IPS-NIHi11 (cell line): ENCODE measurements around the gene CNOT10.
"Not testable (repeated sequence)": the region's sequence is repeated elsewhere in the genome, so short reads cannot be mapped to it uniquely, and the experiment has no call there.

Experiments used
- DNase-seq: peaks from one replicate; pipeline ENCODE4 v3.0.0; 2012; ENCODE audit warnings: mixed read lengths, low spot score

Gene CNOT10

DNA sequence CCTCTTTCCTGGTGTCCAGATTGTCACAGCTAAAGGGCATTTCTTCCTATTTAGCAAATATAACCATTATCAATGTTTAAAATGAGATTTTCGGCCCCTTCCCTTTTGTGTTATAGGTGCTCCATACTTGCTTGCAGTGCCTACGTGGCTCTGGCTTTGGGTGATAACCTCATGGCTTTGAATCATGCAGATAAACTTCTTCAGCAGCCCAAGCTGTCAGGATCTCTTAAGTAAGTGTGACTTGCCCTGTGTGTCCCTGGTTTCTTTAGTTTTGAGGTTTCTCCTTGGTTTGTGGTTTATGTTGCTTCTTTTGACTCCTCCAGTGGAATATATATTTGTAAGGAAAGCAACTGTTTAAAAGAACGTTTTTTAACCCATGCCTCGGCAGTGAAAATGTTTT lies 74.4 kb downstream of the CNOT10 start:
- DNase-seq = no peak

DNA sequence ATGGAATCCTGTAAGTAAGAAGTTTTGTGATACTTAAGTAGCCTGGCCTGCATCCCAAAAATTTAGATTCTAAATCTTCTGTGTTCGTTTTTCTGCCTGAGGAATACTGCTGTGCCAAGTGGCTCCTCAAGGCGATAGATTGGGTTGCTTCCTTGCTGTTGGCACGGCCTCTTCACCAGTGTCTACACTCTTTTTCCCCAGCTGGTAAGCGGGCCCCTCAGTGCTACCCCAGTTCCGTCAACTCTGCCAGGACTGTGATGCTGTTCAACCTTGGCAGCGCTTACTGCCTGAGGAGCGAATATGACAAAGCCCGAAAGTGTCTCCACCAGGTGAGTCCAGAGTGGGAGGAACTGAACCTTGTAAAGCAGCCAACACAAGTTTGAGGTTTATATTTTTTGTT lies 79.5 kb downstream of the CNOT10 start:
- no peak for DNase-seq

DNA sequence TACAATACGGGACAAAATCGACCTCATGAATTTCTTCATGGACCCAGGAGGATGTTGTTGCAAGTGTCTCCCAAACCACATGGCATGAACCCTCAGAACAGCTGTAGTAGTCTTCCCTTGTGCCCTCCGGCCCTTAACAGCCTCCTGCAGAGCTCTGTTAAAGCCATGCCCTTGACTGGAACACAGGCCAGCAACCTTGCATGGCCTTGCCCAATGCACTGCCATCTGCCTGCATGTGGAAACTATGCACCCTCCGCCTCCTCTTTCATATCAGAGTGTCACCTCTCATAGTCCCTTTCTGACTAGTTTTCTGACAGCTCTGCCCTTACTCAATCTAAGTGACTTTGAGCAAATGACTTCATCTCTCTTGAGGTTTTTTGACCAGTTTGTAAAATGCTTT lies 93.4 kb downstream of the CNOT10 start:
- DNase-seq = no peak

DNA sequence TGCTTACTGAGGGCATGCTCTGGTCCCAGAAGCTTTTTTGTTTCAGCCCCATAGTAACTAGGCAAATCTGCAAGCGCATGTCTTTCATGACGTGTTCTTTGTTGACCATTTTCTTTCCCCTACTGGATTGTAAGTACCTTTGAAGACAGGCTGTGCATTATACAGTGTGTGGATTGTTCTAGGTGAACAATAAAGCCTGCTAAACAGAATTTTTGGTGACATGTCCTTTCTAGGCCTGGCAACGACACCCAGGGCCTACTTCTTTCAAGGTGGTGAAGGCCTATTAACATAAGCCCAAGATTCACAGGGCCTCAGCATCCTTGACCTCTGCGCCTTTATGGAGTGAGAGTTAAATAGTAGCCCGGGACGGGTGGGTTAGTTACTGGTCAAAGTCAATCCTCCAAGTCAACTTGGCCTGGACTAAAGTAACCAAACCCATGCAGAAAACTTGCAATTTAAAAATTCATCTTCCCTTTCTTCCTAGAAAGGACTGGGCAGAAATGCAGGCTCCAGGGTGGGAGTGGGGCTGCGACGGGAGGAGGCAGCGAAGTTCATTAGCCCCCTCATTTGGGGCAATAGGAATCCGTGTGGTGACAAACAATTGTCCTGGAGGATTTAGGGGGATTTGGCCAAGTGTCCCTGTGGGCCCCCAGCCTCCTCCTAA lies 95.2 kb downstream of the CNOT10 start:
- no peak for DNase-seq

DNA sequence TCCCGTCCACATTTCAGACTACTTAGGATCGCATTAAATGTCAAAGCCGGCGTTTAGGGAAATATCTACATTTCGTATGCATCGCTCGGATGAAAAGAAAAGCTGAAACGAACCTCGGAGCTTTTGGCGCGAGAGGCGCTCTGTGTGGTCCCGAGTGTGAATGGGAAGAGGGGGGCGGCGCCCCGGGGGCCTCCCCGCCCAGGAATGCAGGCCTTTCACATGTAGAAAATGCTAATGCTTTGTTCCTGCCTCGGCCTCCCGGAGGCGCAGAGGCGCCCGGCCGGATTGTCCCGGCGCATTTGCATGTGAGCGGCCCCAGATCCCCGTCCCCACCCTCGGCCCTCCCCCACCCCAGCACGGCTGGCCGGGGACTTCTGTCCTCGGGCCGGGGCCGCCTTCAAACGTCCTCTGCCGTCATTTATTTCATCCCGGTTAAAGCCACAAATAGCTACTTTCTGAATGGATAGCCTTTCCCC lies 95.8 kb downstream of the CNOT10 start:
- DNase-seq = peak; percentile 80

DNA sequence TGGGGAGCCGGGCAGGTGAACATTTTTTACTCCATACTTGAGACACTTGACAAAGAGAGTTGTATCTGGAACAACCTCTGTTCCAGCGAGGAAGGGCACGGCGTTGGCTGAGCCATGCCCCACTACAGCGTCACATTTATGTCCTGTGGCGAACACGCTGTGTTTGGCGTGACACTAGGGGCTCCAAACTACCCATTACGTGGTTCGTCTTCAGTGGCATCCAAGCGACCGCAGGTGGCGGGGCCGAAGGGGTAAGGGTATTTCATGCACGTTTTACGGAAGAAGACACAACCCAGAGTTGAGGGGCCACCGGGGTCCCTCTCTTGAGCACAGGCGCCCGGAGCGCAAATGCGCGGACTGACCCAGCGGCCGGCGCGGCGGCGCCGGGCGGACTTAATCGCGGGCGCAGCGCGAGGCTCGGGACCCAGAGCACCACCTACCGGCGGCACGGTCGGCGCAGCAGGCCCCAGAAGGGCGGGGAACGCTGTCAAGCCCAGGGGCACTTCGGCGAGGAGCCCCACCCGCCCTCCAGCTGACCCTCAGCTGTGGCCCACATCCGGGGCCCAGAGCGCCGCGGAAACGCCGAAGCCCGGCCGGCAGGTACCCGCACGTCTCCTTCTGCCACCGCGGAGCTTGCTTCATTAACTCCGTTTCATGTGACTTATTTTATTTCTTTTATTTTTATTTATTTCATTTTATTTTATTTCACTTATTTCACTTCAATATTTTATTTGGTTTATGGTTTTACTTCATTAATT lies 96.4 kb downstream of the CNOT10 start:
- DNase-seq = peak; percentile 90

DNA sequence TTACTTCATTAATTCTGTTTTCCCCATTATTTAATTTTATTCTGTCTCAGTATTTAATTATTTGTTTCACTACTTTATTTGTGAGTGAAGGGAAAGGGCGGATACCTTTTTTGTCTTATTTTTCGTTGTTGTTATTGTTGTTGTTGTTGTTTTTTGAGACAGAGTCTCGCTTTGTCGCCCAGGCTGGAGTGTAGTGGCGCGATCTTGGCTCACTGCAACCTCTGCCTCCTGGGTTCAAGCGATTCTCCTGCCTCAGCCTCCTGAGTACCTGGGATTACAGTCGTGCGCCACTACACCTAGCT lies 96.9 kb downstream of the CNOT10 start:
- not testable (repeated sequence) for DNase-seq

DNA sequence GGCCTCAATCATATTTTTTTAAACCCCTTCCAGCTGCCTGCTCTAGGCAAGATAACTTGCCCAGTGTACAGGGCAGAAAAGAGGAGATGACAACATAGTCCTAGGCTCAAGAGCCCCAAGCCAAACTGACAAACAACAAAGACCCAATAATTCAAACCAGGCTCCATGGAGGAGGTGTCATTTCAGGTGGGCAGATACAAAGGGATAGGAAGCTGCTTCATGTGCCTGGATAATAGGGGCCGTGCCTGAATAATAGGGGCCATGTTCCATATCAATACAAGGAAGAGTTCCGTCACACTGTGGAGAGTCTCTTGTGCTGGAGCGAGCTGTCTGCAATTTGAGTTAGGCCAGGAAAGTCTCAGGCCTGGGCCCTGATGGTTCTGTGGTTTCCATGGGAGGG lies 97.4 kb downstream of the CNOT10 start:
- no peak for DNase-seq

DNA sequence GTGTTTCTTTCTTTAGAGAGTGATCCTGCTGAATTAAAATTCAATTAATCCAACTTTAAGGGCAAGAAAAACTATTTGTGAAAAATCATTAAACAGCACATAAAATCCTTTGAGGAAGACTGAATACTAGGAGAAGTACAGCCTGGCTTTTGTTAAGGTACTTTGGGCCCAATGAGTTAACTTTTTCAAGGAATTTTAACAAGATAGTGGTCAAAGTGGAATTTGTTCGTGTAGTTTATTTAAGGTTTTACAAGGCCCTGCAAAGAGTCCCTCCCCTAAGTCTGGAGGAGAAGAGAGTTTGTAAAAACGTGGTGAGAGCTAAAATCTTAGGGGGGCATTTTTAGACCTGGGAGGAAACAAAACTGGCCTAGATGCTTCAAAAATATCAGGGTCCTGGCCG lies 106.8 kb downstream of the CNOT10 start:
- no peak for DNase-seq

DNA sequence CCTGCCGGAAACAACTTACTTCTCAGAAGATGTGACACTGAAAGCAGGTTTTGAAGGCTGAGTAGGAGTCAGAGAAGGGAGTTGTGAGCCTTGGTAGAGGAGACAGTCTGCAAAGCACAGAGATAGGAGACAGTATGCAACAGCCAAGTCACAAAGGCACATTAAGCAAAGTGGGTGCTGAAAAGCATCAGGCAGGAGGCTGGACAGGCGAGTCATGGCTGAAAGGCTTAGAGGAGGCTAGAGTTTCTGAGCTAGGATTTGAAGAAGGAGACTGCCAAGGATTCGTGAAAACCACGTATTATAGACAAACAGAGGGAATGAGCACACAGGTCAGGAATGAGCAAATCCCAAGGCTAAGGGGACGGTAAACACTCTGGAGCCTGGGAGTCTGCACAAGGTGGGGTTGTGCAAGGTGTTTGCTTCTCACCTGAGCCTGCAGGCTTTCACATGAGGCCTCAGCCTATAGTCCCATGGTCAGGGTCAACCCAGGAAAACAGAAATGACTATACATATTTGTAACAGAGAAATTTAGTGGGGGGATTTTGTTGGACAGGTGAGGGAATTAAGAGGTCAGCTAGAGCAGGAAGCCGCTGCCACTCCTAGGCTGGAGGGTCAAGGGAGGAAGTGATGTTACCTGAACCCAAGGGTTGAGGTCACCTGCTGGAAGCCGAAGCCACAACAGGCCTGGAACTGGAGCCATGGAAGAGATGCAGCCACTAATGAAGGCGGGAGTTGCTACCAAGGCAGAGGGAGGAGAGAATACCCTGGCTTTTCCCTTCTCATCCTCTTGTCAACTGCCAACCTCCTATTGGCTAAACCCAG lies 109.7 kb downstream of the CNOT10 start:
- no peak for DNase-seq

DNA sequence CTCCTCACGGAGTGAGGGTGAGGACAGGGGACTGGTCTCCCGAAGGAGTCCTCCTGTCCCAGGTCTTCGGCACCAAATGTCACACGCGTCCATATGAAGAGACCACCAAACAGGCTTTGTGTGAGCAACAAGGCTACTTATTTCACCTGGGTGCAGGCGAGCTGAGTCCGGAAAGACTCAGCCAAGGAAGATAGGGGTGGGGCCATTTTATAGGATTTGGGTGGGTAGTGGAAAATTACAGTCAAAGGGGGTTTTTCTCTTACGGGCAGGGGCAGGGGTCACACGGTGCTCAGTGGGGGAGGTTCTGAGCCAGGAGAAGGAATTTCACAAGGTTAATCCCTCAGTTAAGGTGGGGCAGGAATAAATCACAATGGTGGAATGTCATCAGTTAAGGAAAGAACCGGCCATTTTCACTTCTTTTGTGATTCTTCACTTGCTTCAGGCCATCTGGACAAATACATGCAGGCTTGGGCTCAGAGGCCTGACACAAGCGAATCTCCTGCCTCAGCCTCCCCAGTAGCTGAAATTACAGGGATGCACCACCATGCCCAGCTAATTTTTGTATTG lies 111.5 kb downstream of the CNOT10 start:
- not testable (repeated sequence) for DNase-seq

DNA sequence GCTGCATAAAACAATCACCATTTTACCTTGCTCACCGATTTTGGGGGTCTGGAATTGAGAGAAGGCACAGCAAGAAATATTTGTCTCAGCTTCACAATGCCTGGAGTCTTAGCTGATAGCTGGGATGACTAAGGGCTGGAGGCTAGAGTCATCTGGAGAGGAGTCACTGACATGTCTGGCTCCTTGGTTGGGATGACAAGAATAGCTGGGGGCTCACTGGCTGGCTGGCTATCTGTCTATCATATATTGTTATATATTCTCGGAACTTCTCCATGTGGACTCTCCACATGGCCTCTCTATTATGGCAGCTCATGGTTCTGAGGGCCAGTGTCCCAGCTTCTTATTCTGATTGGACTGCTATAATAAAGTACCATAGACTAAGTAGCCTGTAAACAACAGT lies 112.8 kb downstream of the CNOT10 start:
- no peak for DNase-seq

DNA sequence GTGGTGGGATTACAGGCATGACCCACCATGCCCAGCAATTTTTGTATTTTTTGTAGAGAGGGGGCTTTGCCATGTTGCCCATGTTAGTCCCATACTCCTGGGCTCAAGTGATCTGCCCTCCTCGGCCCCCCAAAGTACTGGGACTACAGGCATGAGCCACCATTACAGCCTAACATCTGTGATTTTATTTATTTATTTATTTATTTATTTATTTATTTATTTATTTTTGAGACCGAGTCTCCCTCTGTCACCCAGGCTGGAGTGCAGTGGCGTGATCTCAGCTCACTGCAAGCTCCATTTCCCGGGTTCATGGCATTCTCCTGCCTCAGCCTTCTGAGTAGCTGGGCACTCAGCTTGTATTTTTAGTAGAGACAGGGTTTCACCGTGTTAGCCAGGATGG lies 116.5 kb downstream of the CNOT10 start:
- DNase-seq = not testable (repeated sequence)

DNA sequence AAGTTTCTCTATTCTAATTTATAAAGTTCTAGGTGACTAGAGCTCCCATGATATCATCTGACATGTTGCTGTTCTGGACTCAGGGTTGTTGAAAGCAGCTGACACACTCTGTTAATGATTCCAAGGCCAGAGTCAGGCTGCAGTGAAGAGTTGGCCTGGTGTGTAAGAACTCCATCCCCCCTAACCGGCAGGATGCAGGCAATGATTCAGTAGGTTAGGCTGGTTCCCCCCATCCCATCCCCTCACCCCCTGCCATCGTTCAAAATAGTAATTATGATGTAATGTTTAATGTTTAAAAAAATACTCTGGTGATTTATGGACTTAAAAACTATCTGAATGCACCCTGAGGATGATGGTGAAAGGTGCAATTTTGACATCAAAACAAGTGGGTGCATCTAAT lies 128.2 kb downstream of the CNOT10 start:
- DNase-seq = no peak

DNA sequence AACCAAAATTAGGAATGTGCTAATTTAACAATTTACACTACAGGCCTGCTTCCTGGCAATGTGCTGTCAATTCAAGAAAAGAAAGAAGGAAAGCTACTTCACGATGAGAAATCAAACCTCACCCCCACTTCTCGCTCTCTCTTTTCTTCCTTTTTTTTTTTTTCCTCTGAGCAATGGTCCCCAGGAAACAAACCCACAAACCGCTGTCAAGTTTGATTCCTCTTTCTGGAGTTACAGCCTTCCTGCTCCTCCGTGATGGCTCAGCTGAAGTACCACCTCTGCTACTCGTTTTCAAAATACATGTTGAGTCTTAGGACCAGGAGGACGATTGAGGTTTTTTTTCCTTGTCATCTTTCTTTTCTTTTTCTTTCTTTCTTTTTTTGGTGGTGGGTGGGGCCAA lies 129.4 kb downstream of the CNOT10 start:
- no peak for DNase-seq

DNA sequence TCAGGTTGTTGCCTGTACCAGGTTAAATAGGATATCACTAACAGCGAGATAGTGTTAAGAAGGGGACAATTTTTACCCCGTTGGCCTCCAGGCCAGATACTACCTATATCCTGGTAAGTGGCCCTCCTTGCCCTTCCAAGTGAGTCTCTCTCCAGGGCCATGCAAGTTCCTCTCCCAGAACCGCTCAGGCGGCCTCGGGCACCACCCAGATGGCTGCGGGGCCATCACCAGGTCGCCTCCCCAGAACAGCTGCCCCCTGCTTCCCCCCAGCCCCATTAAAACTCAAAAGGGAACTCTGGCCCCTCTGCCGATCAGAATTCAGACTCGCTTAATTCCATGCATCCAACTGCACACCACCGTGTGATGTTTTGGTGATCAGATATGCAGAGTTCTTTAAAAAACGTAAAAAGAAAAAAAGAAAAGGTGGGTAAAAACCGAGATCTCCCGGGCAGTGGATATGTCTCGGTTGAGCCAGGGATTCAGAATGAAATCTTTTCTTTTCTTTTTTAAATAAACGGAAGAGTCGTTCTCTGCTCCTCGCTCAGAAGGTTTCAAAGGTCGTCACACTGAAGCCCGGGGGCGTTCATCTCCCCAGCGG lies 131.0 kb downstream of the CNOT10 start:
- no peak for DNase-seq

DNA sequence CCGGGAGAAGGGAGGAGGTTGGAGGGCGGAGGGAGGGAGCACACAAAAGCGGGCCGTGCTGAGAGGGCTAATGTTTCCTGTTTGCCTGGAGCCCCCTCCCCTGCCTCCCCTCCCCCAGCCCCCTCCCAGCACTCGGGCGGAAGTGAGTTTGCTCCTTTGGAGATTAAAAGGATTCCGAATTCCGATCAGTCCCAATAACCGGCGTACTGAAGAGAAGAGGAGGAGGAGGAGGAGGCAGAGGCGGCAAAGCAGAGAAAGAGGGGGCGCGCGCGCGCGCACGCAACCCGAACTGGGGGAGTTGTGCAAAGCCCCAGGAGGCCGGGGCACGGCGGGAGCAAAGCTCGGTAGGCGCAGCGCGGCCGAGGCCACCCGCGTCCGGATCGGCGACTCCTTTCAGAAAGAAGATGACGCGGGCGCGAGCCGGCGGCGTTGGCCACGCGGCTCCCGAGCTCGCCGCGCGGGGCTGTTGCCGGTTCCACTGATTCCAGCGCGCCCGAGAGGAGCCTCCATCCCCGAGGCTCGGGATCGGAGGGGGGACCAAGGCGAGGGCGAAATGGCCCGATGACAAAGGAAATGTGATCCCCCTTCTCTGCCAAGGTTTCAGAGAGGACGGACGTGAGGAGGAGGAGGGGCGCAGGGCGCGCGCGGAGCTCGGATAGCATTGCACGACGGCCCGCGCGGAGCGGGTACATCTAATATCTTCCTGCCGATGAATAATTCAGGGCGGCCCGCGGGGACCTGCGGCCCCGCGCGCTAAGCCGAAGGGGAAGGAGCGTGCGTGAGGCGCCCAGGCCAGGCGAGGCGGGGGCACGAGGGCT lies 131.7 kb downstream of the CNOT10 start:
- DNase-seq = peak; percentile 92

DNA sequence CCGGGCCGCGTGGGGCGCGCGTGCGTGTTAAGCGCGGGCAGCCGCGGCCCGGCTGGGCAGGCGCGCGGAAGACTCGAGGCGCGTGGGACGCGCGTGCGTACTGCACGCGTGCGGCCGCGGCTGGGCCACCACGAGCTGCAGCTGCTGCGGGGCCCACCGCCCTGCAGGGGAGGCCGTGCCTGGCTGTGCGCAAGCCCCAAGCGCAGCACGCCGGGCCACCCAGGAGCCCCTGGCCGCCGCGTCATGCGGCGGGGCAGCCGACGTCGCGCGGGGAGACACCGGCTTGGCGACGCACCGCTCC lies 132.2 kb downstream of the CNOT10 start:
- peak; percentile 53 for DNase-seq

DNA sequence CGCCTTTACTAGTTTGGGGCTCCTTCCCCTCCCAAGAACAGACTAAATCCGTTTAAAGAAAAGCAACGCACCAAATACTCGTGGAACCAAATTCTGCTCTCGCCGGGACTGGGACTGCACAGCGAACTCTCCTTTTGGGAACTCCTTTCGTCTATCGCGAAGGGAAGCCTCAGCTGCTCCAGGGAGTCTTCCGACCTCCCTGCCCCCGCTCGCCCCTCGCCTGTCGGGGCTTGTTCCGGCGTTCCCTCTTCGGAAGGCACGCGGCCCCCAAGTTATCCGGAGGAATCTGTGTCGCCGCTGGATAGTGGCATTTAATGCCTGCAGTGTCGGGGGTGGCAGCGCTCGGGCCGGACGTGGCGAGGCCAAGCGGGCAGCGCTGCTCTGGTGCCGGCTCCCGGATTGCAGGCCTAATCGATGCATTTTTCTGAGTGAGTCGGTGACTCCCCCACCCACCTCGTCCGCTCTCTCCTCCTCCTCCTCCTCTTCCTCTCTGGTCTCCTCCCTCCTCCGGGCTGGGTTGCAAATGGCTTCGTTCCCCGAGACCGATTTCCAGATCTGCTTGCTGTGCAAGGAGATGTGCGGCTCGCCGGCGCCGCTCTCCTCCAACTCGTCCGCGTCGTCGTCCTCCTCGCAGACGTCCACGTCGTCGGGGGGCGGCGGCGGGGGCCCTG lies 132.7 kb downstream of the CNOT10 start, which contains the start of gene TRIM71:
Gene TRIM71 (plus strand): TSS at position 440 of the 671 bp plus-strand sequence. CDS start 84 bp downstream, at position 524.
- DNase-seq = no peak

DNA sequence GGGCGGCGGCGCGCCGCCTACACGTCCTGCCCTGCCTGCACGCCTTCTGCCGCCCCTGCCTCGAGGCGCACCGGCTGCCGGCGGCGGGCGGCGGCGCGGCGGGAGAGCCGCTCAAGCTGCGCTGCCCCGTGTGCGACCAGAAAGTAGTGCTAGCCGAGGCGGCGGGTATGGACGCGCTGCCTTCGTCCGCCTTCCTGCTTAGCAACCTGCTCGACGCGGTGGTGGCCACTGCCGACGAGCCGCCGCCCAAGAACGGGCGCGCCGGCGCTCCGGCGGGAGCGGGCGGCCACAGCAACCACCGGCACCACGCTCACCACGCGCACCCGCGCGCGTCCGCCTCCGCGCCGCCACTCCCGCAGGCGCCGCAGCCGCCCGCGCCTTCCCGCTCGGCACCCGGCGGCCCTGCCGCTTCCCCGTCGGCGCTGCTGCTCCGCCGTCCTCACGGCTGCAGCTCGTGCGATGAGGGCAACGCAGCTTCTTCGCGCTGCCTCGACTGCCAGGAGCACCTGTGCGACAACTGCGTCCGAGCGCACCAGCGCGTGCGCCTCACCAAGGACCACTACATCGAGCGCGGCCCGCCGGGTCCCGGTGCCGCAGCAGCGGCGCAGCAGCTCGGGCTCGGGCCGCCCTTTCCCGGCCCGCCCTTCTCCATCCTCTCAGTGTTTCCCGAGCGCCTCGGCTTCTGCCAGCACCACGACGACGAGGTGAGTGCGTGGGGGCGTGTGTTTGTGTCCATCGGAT lies 133.4 kb downstream of the CNOT10 start:
- no peak for DNase-seq
